Uterus (tissue), 2 donors: ENCODE measurements around the gene VPS26B.

Experiments used
- POLR2A ChIP-seq, 2 donors: fragments of 450-650 bp; IDR thresholded peaks; one replicate each; pipeline ENCODE4 v1.6.1; 2016; ENCODE audit warnings: antibody characterized with exemption in 2 of 2, mild to moderate bottlenecking in 1 of 2, moderate library complexity in 1 of 2
- TF ChIP-seq, protein P1 (sequence below), 4 experiments: fragments of 200-600 bp in 2 of 4; fragments of 450-650 bp in 2 of 4; sonication (generic) in 2 of 4; IDR thresholded peaks; one replicate each; pipeline ENCODE4 v1.5.1; 2016 to 2019; ENCODE audit warnings: antibody characterized with exemption in 4 of 4, mild to moderate bottlenecking in 2 of 4, moderate library complexity in 1 of 4

- TF ChIP-seq, protein P1, sequence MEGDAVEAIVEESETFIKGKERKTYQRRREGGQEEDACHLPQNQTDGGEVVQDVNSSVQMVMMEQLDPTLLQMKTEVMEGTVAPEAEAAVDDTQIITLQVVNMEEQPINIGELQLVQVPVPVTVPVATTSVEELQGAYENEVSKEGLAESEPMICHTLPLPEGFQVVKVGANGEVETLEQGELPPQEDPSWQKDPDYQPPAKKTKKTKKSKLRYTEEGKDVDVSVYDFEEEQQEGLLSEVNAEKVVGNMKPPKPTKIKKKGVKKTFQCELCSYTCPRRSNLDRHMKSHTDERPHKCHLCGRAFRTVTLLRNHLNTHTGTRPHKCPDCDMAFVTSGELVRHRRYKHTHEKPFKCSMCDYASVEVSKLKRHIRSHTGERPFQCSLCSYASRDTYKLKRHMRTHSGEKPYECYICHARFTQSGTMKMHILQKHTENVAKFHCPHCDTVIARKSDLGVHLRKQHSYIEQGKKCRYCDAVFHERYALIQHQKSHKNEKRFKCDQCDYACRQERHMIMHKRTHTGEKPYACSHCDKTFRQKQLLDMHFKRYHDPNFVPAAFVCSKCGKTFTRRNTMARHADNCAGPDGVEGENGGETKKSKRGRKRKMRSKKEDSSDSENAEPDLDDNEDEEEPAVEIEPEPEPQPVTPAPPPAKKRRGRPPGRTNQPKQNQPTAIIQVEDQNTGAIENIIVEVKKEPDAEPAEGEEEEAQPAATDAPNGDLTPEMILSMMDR (IDR thresholded peaks at IDR 0.05) = no peak
- no peak for TF ChIP-seq POLR2A (IDR thresholded peaks at IDR 0.05)
These were observed 26.2 kb downstream of the VPS26B start for GRCh38 chr11:134250675-134251074.
